Heart left ventricle (tissue), 16 donors: ENCODE measurements around the gene ST6GALNAC4. TPM values are rescaled to one million over a fixed set of nuclear protein-coding genes. Genes with fewer than 3 reads are reported as not detected.

ENCODE experiments used
- ATAC-seq, 4 donors: fragments of 200-7000 bp; cut with Tn5 transposase; one replicate each; pipeline ENCODE4 v1.9.1; 2020 to 2022; ENCODE audit warnings: moderate library complexity in 4 of 4, mild to moderate bottlenecking in 3 of 4, moderate number of reproducible peaks in 1 of 4
- DNase-seq, 5 donors: peaks; one replicate each; pipeline ENCODE4 v3.0.0-alpha.2; 2020
- H3K27ac ChIP-seq, 12 donors: fragments of 200-600 bp; sonication (generic) in 4 of 12; one replicate each; pipeline versions ENCODE4 v1.5.0 to v1.8.0; 2016 to 2022; ENCODE audit warnings: mild to moderate bottlenecking in 2 of 12
- H3K27me3 ChIP-seq, 9 donors: fragments of 200-600 bp; sonication (generic) in 2 of 9; one replicate each; pipeline versions ENCODE4 v1.5.1 to v1.8.0; 2016 to 2022; ENCODE audit warnings: mild to moderate bottlenecking in 3 of 9
- H3K36me3 ChIP-seq, 9 donors: fragments of 200-600 bp; sonication (generic) in 2 of 9; one replicate each; pipeline versions ENCODE4 v1.5.0 to v1.8.0; 2018 to 2022; ENCODE audit warnings: mild to moderate bottlenecking in 2 of 9
- H3K4me1 ChIP-seq, 12 donors: fragments of 200-600 bp; sonication (generic) in 4 of 12; one replicate each; pipeline versions ENCODE4 v1.5.0 to v1.8.0; 2016 to 2022; ENCODE audit warnings: mild to moderate bottlenecking in 3 of 12
- H3K4me3 ChIP-seq, 12 donors: fragments of 200-600 bp; sonication (generic) in 4 of 12; one replicate each; pipeline versions ENCODE4 v1.5.0 to v1.8.0; 2017 to 2022; ENCODE audit warnings: mild to moderate bottlenecking in 9 of 12, moderate library complexity in 4 of 12
- H3K9me3 ChIP-seq, 12 donors: fragments of 200-600 bp; sonication (generic) in 4 of 12; one replicate each; pipeline versions ENCODE4 v1.5.0 to v1.8.0; 2016 to 2022; ENCODE audit warnings: mild to moderate bottlenecking in 1 of 12
- POLR2A ChIP-seq, 2 donors: fragments of 450-650 bp; IDR thresholded peaks; one replicate each; pipeline ENCODE4 v1.6.1; 2017; ENCODE audit warnings: antibody characterized with exemption in 2 of 2, mild to moderate bottlenecking in 2 of 2, moderate library complexity in 2 of 2
- WGBS, 4 donors: extraction: QIAGEN DNeasy Blood & Tissue Kit in 2 of 4; methylation state at CpG; one replicate each; pipeline versions ENCODE4 v1.1.5 to v1.1.7; 2013 to 2018; 5-methylcytosine and 5-hydroxymethylcytosine counted together
- intact Hi-C, 10 donors: fragments of 100-400 bp; cut with DNase I; formaldehyde crosslinking; loops; one replicate each; pipeline versions ENCODE4 v1.11.1 to v1.14.2; 2022
- polyA plus RNA-seq, 2 donors: library from polyadenylated mRNA; stranded (reverse); fragments of 200-250 nt; gene quantifications; one replicate each; pipeline ENCODE4 v1.2.3, GENCODE V29; 2013
- total RNA-seq, 9 donors: library from RNA; depleted of rRNA in 2 of 9; stranded (reverse); fragments of >200 nt in 2 of 9; fragmentation: NEBNext Ultra II Directional in 3 of 9; extraction: Animal tissue kit (Norgen Biotek cat#: 25700) in 3 of 9; gene quantifications; one replicate each; pipeline versions ENCODE4 v1.1.0 to v1.2.4, GENCODE V29; 2016 to 2023
- TF ChIP-seq, protein P1 (sequence below), 12 donors: fragments of 200-600 bp; sonication (generic) in 4 of 12; IDR thresholded peaks; one replicate each; pipeline versions ENCODE4 v1.5.0 to v1.8.0; 2018 to 2022; ENCODE audit warnings: antibody characterized with exemption in 12 of 12, mild to moderate bottlenecking in 5 of 12
- donor health status: ischemic (EF 13 %, LVEDD 7.1; RV severe dilation, severe dysfunction).
- donor health status: healthy with polysubstance abuse.
- donor health status: DM: no; HTN: yes; CAD: no.
- donor health status: DM: no; HTN: no; CAD: no.
- donor health status: ischemic (EF 25% LVEDD 6.9; RV normal size, moderate dysfunction).
- donor health status: ischemic (EF 25% LVEDD 5.7; RV mildly dilated, moderate dysfunction).
- donor health status: healthy.
- donor health status: DM: yes; HTN: yes; CAD: no.
- donor health status: ischemic (EF 35%, LVEDD 5.7; RV mildly dilated, moderate dysfunction).
- donor health status: nonischemic (EF 11% LVEDD 7.7; RV severe dilation, severe dysfunction).
- donor health status: DM: yes; HTN: yes; CAD: no.
- donor health status: PGD.
- donor health status: ischemic (EF 29% LVEDD 5.4; RV normal size, mild dysfunction).
- donor health status: nonischemic (EF 23%, LVEDD 6.1; RV moderate dilation, normal function).

Gene ST6GALNAC4
- total and polyA plus RNA-seq, 11 donors, result 17.0 to 72.0 (median 42.6) TPM

DNA sequence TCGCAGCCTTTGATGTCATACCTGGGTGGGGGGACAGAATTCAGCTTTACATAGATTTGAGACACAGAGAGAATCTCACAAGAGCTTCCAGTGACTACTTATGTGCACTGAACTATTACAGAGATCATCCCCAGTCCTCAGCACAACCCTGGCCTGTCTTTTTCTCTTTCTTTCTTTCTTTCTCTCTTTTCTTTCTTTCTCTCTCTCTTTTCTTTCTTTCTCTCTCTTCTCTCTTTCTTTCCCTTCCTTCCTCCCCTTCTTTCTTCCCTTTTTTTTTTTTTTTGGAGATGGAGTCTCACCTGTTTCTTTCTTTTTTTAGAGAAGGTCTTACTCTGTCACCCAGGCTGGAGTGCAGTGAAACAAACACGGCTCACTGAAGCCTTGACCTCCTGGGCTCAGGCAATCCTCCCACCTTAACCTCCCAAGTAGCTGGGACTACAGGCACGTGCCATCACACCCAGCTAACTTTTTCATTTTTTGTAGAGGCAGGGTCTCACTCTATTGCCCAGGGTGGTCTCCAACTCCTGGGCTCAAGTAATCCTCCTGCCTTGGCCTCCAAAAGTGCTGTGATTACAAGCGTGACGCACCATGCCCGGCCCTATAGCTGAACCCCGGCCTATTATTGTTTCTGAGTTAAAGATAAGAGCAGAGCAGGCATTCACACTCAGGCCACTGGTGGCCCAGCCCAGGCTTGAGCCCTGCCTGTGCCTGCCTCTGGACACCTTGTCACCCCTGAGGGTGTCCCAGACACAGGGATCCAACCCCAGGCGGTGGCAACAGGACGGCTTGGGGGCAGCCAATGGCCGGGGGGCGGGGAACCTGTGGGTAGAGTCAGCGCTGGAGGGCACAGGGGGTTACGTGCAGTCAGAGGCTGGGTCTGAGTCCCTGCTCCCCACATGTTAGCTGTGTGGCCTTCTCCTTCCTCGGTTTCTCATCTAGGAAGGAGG is 9.4 kb upstream of the ST6GALNAC4 start:
- no peak for TF ChIP-seq POLR2A (IDR thresholded peaks at IDR 0.05)
- TF ChIP-seq, protein P1, sequence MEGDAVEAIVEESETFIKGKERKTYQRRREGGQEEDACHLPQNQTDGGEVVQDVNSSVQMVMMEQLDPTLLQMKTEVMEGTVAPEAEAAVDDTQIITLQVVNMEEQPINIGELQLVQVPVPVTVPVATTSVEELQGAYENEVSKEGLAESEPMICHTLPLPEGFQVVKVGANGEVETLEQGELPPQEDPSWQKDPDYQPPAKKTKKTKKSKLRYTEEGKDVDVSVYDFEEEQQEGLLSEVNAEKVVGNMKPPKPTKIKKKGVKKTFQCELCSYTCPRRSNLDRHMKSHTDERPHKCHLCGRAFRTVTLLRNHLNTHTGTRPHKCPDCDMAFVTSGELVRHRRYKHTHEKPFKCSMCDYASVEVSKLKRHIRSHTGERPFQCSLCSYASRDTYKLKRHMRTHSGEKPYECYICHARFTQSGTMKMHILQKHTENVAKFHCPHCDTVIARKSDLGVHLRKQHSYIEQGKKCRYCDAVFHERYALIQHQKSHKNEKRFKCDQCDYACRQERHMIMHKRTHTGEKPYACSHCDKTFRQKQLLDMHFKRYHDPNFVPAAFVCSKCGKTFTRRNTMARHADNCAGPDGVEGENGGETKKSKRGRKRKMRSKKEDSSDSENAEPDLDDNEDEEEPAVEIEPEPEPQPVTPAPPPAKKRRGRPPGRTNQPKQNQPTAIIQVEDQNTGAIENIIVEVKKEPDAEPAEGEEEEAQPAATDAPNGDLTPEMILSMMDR (IDR thresholded peaks at IDR 0.05), result no peak
- intact Hi-C loops, result loop anchor here in 3 of 10 donors (10.0 kb wide), 1 partner anchor 421 kb away; no protein-coding TSS in a partner anchor
- H3K27me3 ChIP-seq, result peaks cover 9 to 48% (median 26%) of the 10 kb centered on the region in 9 donors
- no peak overlapping the region for H3K27ac ChIP-seq
- ATAC-seq (no peak), DNase-seq (no peak)
- 64 to 83% (median 75%) methylated on average over 12 to 14 of the region's 14 CpGs for WGBS, 4 donors
- no peaks in the 10 kb centered on the region for H3K36me3 ChIP-seq
- peaks cover 0 to 44% (median 31%) of the 10 kb centered on the region in 12 donors for H3K4me1 ChIP-seq
- H3K4me3 ChIP-seq, result no peak overlapping the region
- no peaks in the 10 kb centered on the region for H3K9me3 ChIP-seq

DNA sequence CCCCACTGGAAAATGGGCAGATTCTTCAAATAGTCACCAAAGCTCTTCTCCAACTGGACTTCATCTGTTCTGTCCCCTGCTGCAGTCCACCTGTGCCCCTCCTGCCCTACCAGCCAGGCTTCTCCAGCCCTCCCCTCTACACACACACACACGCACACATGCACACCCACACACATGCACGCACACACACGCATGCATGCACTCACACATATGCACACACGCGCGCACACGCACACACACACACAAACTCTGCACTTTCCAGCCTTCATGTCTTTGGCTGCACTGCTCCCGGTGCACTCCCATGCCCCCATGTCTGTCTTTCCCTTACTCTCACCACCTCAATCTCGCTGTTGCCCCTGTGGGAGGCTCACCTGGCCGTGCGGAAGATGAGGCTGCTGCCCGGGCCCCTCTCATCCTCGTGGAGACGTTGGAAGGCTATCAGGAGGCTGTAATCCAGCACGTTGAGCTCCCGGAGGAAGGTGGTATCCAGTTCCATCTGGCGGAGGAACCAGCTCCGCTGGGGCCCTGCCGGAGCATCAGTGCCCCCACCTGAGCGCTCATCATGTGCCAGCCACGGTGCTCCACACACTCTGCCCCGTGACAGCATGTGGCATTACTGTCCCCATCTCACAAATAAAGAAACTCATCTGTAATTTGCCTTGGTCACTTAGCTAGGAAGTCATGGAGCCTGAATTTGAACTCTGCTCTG is 8.0 kb upstream of the ST6GALNAC4 start:
- no peak for DNase-seq
- intact Hi-C loops, result loop anchor here (5.0 to 10.0 kb wide), 7 partner anchors 138 to 423 kb away; partner anchors contain the start of genes CDK9 (in 3 of the 10) and TOR2A (in 1 of the 10)
- Histone ChIP-seq H3K36me3 (no peaks in the 10 kb centered on the region), H3K9me3 (no peaks in the 10 kb centered on the region), H3K27ac (no peak overlapping the region), H3K27me3 (peaks cover 9 to 43% (median 25%) of the 10 kb centered on the region in 9 donors), H3K4me3 (no peak overlapping the region), H3K4me1 (peaks cover 0 to 35% (median 21%) of the 10 kb centered on the region in 12 donors)
- WGBS, 4 donors, result 83 to 89% (median 88%) methylated on average over 22 of the region's 22 CpGs
- TF ChIP-seq, protein P1 (IDR thresholded peaks at IDR 0.05), result no peak
- no peak for TF ChIP-seq POLR2A (IDR thresholded peaks at IDR 0.05)
- no peak for ATAC-seq

DNA sequence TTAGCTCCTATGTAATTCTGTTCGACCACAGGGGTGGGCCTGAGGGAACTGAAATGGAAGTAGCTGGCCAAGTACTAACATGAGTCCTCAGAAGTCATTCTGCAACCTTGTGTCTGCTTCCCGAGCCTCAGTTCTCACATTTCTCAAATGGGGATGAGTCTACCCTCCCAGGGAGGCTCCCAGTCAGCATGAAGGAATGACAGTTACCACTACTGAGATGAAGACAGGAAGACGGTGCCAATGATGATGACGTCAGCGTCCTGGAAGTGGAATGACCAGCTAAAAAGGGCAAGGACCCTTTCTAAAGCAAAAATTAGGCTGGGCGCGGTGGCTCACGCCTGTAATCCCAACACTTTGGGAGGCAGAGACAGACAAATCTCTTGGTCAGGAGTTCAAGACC is 6.9 kb upstream of the ST6GALNAC4 start:
- peaks cover 3 to 44% (median 30%) of the 10 kb centered on the region in 12 donors for H3K4me1 ChIP-seq
- TF ChIP-seq, protein P1 (IDR thresholded peaks at IDR 0.05), result no peak
- TF ChIP-seq POLR2A (IDR thresholded peaks at IDR 0.05), result no peak
- no peak overlapping the region for H3K27ac ChIP-seq
- no peak for DNase-seq
- H3K27me3 ChIP-seq, result peaks cover 9 to 42% (median 22%) of the 10 kb centered on the region in 9 donors
- no peak overlapping the region for H3K4me3 ChIP-seq
- ATAC-seq, result no peak
- intact Hi-C loops, result loop anchor here (2.0 to 10.0 kb wide), 8 partner anchors 136 to 421 kb away; partner anchors contain the start of genes CDK9 (in 3 of the 10) and TOR2A (in 2 of the 10)
- H3K9me3 ChIP-seq, result no peaks in the 10 kb centered on the region
- 78 to 88% (median 79%) methylated on average over 8 of the region's 8 CpGs for WGBS, 4 donors
- no peaks in the 10 kb centered on the region for H3K36me3 ChIP-seq
